Measurements from ENCODE around the gene SEL1L3.
"Not testable (repeated sequence)": the region's sequence is repeated elsewhere in the genome, so short reads cannot be mapped to it uniquely, and the experiment has no call there.

SEL1L3 gene

DNA sequence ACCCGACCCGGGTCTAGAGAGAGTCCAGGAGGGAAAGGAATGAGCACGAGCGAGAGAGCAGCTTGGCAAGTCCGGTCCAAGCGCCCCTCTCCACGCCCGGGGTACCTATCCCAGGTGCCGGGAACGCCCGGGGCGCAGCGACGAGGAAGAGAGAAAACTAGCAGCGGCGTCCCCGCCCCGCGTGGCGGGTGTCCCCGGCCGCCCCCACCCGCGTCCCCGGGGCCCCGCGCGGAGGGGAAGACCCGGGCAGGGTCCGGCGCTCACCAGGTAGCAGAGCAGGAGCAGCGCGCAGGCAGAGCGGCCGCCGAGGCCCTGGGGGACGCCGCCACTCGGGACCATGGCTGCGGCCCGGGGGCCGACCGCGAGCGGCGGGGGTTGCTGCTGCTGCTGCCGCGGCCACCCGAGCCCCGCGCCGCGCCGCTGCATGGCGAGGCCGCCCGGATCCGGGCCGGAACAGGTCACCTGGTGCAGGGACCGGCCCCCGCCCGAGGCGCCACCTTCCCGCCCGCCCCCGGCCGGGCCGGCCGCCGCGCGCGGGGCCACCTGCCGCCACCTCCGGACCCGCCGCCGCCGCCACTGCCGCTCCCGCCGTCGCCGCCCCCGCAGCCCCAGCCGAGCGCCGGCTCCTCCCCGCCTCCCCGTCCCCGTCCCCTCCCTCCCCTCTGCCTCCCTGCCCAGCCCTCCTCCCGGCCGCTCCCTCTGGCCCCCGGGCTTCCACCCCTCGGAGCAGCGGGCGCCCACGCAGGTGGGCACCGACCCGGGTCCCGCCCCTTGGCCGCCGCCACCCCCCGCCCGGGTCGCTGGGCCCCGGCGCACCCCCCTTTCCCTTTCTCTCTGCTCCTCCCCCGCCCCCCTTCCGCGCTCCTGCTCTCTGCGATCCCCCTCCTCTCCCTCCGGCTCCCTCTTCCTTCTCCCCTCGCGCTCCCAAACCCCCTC lies at the start of gene SEL1L3:
SEL1L3 (minus strand) TSS at position 578 of the 936 bp plus-strand sequence; CDS start at position 426, 152 bp downstream.
- FAIRE-seq, result no peak
- peak; percentile 62 for DNase-seq (ENCODE audit: low spot score)

DNA sequence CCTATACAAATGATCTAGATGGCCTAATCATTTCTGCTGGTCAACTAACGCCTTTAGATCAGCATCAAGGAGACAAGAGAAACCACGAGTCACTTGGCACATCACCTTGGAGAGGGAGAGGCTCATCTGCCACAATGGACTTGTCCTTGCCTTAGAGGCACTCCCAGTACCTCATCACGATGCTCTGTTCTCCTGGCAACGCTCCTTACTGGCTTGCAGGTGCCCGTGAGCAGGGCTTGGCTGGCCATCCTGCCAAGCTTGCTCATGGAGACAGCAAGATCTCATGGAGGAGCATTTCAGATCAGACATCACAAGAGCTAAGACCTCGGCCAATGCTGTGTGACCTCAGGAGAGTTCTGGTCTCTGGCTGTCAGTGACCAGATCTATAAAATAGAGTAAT lies 48.6 kb upstream of the SEL1L3 start:
- no peak for FAIRE-seq
- DNase-seq (ENCODE audit: low spot score), result no peak

DNA sequence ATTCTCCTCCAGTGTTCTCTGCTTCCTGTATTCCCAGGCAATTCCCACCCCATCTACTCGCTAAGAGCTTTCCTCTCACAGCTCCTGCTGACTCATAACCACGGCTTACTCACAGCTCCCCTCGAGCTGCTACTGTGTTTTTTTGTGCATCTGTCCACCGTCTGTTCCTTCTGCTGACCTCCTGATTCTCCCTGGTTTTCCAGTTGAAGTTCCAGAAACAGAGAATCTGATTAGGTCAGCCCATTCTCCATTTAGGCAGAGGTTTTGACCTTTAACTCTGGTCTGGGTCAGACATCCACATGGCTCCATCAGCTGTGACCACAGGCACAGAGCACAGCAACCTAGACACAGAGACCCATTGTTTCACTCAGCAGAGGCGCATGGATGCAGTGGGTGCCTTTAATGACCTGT lies 45.7 kb upstream of the SEL1L3 start:
- DNase-seq (ENCODE audit: low spot score), result peak; percentile 79
- no peak for FAIRE-seq

DNA sequence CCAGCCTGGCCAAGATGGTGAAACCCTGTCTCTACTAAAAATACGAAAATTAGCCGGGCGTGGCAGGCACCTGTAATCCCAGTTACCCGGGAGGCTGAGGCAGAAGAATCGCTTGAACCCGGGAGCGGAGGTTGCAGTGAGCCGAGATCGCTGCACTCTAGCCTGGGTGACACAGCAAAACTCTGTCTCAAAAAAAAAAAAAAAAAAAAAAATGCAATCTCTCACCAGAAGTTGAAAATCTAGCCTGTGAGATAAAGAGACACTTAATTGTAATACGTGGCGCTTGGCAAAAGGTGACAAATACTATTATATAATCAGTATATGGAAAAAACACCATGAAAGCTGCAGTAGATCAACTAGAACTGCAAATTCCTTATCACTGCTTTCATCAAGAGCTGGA lies 43.3 kb upstream of the SEL1L3 start:
- DNase-seq (ENCODE audit: low spot score); FAIRE-seq: not testable (repeated sequence)

DNA sequence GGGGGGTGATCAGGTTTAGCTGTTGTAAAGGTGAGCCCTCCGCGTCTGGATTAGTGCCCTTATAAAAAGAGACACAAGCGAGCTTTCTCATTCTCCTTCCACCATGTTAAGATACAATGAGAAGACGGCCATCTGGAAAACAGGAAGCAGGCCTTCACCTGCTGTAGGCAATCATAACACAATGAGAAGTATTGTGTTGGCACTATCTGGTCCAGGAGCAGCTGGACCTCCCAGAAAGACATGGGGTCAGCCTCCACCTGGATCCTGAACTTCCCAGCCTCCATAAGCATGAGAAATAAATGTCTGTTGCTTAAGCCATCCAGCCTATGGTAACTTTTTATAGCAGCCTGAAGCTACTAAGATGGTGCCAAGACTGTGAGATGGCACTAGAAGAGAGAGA lies 42.6 kb upstream of the SEL1L3 start:
- no peak for DNase-seq (ENCODE audit: low spot score)
- no peak for FAIRE-seq

DNA sequence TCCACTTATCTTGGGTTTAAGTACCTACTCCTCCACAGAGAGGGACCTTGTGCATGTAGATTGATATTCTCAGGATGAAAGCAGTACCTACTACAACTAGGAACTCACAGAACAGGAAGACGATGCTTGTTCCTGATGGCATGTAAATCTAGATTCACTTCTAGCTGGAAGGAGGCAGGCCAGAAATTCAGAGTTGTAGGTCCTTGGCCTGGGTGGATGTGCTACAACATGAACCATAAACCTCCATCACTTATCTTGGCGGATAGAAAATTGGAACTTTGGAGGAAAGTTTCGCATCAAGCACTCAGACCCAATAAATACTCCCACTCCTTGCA lies 41.9 kb upstream of the SEL1L3 start:
- DNase-seq (ENCODE audit: low spot score) (no peak), FAIRE-seq (no peak)

DNA sequence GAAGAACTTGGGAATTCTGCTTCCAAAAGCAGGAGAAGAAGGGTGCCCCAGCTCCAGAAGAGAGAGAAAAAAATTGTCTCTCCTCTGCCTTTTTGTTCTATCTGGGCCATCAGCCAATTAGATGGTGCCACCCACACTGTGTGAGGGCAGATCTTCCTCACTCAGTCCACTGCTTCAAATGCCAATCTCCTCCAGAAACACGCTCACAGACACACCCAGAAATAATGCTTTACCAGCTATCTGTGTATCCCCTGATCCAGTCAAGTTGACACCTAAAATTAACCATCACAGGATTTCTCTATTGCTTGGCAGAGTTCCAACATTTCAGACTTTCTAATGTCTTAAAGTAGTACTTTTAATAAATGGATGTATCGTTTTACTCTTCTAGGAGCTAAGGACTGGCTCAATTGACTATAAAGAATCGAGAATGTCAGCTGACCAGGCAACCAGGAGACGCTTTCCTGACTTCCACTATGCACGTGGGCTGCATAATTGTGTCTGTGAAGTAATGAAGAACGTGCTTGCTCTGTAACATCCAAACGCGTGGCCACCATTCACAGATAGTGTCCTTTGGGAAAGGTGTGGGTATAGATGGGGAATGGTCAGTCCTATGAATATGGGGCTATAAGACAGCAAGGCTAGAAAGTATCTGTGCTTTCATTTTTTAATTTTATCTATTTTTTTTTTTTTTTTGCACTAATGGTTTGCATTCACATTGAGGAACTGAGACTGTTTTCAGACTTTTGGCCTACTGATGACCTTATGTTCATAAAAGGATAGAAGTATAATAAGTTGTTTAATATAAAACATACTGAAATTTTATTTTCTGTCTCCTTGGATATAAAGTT lies 41.3 kb upstream of the SEL1L3 start:
- DNase-seq (ENCODE audit: low spot score), result no peak
- no peak for FAIRE-seq

DNA sequence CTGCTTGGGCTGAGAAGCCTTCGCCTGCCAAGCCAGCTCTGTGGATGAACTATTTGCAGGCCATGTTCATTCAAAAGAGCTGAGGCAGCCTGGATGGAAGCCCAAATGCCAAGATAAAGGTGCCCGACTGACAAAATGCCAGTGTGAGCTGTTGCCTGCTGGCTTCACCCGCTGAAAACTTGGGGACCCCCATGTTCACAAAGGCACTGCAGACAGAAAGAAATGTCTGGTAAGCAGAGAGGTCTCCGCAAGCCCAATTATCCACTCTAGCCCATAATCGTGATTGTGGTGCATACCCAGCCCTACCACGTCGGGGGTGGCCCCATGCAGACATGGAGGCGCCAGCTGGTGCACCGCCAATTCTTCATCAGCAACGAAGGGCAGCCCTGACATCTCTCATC lies 38.2 kb upstream of the SEL1L3 start:
- no peak for DNase-seq (ENCODE audit: low spot score)
- no peak for FAIRE-seq

DNA sequence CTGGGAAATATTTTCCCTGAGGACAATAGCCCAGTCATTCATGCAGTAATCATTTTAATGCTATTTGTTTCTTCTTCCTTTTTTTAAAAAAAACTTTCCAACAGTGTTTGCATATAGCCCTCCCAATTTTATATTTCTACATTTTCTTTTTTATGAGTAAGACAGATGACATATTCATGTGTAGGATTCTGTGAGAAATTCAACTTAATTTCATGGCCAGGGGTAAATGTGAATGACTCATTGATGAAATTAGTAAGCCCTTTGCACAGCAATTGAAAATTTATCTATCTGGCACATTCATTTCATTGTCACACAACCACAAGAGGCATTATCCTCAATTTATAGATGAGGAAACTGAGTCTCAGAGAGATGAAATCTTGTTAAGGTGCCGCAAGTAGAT lies 37.5 kb upstream of the SEL1L3 start:
- DNase-seq (ENCODE audit: low spot score) (no peak), FAIRE-seq (no peak)

DNA sequence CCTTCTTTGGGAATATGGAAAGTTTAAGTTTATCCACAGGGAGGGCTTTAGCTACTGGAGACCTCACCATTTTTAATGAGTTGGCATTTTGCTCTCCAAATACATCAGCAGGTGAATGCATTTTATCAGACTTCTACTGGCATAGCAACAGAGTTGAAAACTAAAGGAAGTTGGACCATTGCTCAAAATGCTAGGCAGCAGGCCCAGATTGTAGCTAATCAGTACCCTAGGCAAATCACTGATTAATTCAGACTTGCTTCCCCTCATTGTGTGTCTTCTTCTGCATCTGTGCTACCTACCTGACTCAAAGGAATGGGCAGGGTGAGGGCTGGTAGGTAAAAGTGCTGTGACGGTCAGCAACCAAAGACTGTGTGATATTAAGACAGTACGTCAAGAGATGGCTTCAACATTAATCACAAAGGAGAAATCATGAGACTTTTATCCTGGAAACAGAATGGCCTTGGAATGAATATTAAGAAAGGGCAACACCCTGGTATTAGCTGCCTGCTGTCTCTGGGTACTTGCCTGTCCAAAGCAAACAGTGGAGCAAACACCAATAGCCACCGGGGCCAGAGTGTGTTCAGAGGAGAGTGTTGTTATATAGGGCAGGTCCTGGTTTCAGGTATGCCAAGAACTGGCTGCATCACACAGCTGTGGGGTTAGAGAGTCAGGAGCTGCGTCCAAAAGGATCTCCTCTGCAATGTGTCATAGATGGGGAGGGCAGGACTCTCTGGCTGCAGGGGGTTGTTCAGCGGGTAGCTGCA lies 34.2 kb upstream of the SEL1L3 start:
- FAIRE-seq, result no peak

DNA sequence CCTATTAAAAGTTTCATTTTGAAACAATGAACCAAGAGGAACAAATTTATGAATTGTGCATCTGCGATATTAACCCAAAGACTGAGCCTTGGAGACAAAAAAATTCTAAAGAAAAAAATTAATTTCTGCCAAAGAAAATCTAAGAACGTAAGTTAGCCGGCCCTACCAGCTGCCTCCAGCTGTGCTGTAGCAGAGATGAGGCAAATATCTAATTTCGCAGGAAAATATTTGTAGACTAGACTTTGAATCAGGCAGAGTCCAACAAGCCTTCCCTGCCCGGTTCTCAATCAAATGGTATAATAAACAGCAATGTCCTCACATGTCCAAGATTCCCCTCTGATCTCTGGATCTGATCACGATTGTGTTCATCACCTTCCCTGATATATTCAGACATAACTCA lies 30.0 kb upstream of the SEL1L3 start:
- FAIRE-seq (no peak), DNase-seq (ENCODE audit: low spot score) (no peak)

More for the DNA sequence above, 34.2 kb upstream of the SEL1L3 start:
- DNase-seq (ENCODE audit: low spot score), result no peak

DNA sequence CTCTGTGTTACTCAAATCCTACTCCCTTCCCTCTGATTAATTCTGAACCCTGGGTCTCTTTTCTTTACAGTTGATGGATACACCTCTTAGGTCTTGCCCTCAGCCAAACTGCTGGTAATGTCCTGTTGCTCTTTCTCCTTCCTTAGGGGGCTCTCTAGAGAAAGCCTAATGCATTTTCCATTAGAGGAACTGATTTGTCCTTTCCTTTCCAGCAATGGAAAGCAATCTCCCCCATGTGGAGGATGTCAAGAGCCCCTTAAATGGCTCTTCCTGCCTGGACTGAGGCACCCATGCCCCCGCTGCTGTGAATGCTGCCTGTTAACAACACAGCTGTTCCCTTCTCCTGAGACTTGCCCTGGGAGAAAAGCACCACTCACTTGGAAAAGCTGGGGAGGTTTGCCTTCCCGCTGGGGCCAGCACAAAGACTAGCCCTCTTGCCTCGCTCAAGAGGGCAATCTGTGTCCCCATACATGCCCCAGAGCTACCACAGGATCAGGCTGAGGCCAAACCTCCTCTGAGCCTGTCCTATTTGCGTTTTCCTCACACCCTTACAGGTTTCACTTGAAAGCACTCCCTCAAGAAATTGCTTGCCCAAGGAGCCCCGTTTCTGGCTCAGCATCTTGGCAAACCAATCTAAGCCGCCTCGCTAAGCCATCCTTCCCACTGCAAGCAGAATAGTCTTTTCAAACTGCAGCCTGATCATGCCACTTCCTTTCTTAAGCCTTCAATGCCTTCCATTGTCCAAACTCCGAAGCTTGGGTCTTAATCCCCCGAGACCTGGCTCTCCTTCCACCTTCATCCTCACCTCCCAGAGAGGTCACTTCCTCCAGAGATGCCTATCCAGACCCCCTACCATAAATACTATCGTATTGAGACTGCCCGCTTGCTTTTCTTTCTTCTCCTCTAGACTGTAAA lies 28.0 kb upstream of the SEL1L3 start:
- no peak for DNase-seq (ENCODE audit: low spot score)
- FAIRE-seq, result no peak

DNA sequence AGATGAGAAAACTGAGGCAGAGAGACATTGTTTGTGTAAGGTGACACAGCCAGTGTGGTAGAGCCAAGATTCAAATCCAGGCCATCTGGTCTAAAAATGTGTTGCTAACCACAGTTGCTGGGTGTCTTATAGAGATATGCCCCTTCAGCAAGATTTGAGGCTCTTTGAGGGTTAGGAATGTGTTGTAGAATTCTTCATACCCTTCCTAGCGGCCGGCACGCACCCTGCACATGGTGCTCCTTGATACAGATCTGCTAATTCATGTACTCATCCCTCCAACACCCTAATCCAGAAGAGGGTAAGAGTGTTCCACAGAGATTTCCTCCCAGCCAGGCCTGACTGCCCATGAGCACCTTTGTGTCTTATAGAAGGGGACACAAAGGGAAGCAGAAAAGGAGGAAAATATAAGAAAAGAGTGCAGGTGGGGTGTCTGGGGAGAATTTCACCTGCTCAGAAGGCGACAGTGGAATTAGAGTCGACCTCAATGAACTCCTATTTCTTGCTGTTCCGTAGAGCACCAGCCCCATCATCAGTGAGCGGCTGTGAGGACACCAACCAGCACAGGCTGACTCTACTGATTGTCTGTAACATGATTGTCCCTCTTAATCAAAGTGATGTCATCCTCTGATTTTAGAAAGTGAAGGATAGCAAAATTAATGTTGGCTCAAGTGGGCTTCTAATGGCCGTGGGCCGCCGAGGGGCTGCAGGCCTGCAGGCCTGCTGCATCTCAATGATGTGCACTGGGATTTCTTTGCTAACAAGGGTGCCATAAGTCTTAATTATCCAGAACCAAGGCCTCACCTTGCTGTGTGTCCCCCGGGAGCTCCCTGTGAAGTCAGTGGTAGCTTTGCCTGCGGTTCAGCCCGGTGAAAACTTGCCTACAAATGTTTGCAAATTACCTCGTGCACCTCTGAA lies 27.1 kb upstream of the SEL1L3 start:
- DNase-seq (ENCODE audit: low spot score), result no peak
- FAIRE-seq, result no peak

DNA sequence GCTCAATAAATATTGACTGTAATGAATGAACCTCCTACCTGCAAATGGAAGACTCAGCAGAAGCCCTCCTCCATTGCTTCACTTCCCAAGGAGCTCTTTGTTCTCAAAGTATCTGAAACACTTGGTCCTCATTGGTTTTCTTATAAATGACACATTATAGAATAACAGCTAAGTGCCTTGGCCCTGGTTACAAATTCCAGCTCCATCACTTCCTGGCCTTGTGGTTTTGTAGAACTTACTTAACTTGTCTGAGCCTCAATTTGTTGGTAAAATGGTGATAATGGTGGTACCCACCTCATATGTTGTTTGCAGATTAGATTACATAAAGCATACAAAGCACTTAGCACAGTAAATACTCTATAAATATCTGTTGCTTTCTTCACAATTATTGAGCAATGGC lies 26.0 kb upstream of the SEL1L3 start:
- FAIRE-seq (no peak), DNase-seq (ENCODE audit: low spot score) (no peak)

DNA sequence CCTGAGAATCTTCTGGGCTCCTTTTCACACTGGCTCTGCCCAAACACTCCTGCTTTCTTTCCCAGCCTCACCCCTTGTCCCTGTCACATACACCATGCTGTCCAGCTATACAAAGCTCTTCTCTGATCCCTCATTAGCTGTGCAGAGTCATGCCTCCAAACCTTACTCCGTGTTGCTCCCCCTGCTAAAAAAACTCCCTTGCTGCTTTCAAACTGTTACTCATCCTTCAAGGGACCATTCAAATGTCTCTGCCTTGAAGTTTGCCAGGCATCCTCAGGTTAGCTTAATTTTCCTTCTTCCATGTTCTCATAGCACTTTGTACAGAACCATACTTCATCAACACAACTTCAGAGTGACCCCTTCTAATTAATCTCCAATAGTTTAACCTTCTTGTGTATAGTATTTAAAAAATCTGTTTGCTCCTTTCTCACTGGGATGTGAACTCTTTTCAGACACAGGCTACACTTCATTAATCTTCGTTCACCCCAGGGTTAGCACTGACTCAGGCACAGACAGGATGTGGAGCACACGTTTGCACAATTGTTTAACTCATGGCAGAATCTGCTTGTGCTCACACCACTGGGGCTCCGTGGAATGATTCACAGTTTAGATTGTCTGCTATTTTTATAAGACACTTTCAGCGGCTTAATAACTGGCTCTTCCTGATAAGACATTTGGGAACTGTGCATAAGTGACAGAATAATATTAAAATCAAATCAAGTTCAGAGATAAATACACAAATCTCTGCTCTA lies 21.4 kb upstream of the SEL1L3 start:
- DNase-seq (ENCODE audit: low spot score), result no peak
- no peak for FAIRE-seq

DNA sequence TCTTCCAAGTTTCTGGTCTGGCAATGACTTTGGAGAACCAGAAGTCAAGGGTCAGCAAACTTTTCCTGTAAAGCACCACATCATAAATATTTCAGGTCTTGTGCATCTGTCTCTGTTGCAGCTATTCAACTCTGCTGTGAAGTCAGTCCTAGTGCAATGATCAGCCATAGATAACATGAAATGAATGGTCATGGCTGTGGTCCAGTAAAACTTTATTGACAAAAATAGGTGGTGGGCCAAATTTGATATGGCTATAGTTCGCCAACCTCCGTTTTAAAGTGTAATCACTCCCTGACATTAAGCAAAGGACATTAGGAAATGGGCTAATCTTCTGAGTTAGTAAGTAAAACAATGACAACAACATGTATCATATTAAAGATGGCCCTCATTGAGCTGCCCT lies 20.8 kb upstream of the SEL1L3 start:
- FAIRE-seq (no peak), DNase-seq (ENCODE audit: low spot score) (no peak)

DNA sequence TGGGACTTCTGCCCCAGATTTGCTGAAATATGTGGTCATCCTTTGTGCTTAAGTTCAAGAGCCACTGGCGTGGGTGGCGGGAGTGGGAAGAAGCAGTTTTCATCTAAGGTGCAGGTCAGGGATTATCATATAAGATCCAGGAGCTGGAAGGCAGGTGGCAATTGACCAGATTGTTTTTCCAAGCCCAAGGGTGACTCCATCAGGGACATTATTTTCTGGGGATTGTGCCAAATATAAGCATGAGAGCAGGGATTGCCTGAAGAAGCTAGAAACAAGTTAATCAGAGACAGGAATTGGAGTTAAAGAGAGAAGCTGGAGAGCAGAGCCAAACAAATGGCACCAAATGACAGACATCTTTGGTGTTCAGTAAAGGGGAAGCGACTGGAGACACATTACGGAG lies 19.4 kb upstream of the SEL1L3 start:
- no peak for FAIRE-seq
- DNase-seq (ENCODE audit: low spot score), result no peak

DNA sequence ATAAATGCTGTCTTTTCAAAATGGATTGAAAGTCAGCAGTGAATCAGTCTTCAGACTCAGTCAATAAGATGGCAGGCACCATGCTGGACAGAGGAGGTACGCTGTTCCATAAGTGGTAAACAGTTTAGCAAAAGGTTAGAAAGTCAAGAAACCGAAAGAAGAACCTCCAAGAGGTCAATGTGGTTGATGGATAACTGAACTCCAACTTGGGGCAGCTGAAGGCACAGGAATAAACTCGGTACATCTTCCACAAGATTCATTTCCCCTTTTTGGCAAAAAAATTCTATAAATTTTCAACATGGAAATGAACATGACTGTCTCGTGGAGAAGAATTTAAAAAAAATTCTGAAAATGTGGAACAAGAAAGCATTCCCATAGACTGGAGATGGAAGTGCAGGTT lies 18.4 kb upstream of the SEL1L3 start:
- DNase-seq (ENCODE audit: low spot score) (no peak), FAIRE-seq (no peak)
